Spleen (tissue), 3 donors: ENCODE measurements around the gene DHRSX.
"Not testable (repeated sequence)": the region's sequence is repeated elsewhere in the genome, so short reads cannot be mapped to it uniquely, and the experiment has no call there.

Experiments used
- POLR2A ChIP-seq, 3 donors: fragments of 450-650 bp; IDR thresholded peaks; one replicate each; pipeline ENCODE4 v1.5.1; 2017; ENCODE audit warnings: antibody characterized with exemption in 3 of 3, mild to moderate bottlenecking in 1 of 3
- POLR2AphosphoS5 ChIP-seq, 3 donors: sonication (generic); formaldehyde crosslinking; IDR thresholded peaks; one replicate each; pipeline ENCODE4 v1.5.1; 2017; ENCODE audit warnings: antibody characterized with exemption in 3 of 3

GRCh38 chrX:2241496-2241895 is 259.3 kb downstream of the DHRSX start:
- TF ChIP-seq POLR2A, POLR2AphosphoS5 (IDR thresholded peaks at IDR 0.05): not testable (repeated sequence)
